Panc1 (cell line): ENCODE data around the gene MAGI2. TPM values are rescaled to one million over a fixed set of nuclear protein-coding genes. Genes with fewer than 3 reads are reported as not detected.

Source experiments
- ATAC-seq: fragments of 200-7000 bp; cut with Tn5 transposase; 2 replicates; pipeline ENCODE4 v1.9.1; 2020; ENCODE audit warnings: mild to moderate bottlenecking, moderate library complexity
- BruUV-seq: library from RNA; stranded (reverse); fragments of 400-500 nt; replicated peaks from 2 replicates; lab custom pipeline; 2021; lab: Mats Ljungman, UMichigan
- CTCF ChIA-PET: fragments of 300-600 bp; sonication (Branson Sonifier 250); formaldehyde crosslinking; loops from one replicate; lab custom pipeline; 2022; ENCODE audit warnings: antibody characterized with exemption; lab: Charles Lee
- POLR2A ChIA-PET: fragments of 300-600 bp; sonication (Branson Sonifier 250); formaldehyde crosslinking; loops from one replicate; lab custom pipeline; 2022; ENCODE audit warnings: antibody characterized with exemption; lab: Charles Lee
- DNase-seq: peaks from one replicate; pipeline ENCODE4 v3.0.0-alpha.2; 2010; ENCODE audit warnings: low read depth, low spot score
- H3K27ac ChIP-seq: 2 replicates; pipeline ENCODE4 v1.5.1; 2011; ENCODE audit warnings: mild to moderate bottlenecking, low read length, inconsistent platforms
- H3K27me3 ChIP-seq: fragments of 200-500 bp; sonication (Bioruptor generic); 2 replicates; pipeline ENCODE4 v1.6.0; 2014; ENCODE audit warnings: low read length, inconsistent platforms; ENCODE audit not compliant: control insufficient read depth, insufficient read depth
- H3K36me3 ChIP-seq: fragments of 200-500 bp; sonication (Bioruptor generic); 2 replicates; pipeline ENCODE4 v1.5.1; 2014; ENCODE audit warnings: inconsistent platforms, mild to moderate bottlenecking, low read length, moderate library complexity; ENCODE audit not compliant: control insufficient read depth, insufficient read depth
- H3K4me1 ChIP-seq: 2 replicates; pipeline ENCODE4 v1.5.1; 2011; ENCODE audit warnings: inconsistent platforms, mild to moderate bottlenecking, low read length, moderate library complexity; ENCODE audit not compliant: control insufficient read depth, insufficient read depth
- H3K4me3 ChIP-seq, 2 experiments: 2 replicates each; pipeline ENCODE4 v1.5.1; 2011 to 2012; ENCODE audit warnings: low read depth in 2 of 2, low read length in 2 of 2, mild to moderate bottlenecking in 2 of 2, inconsistent platforms in 1 of 2, moderate library complexity in 1 of 2
- H3K9me3 ChIP-seq: fragments of 200-500 bp; sonication (Bioruptor generic); 2 replicates; pipeline ENCODE4 v1.5.1; 2014; ENCODE audit warnings: low read depth, mild to moderate bottlenecking, inconsistent platforms, low read length, moderate library complexity; ENCODE audit not compliant: control insufficient read depth, insufficient read depth
- CTCF ChIP-seq: fragments of 450-650 bp; IDR thresholded peaks from 2 replicates; pipeline ENCODE4 v1.5.1; 2017; ENCODE audit warnings: mild to moderate bottlenecking
- POLR2AphosphoS5 ChIP-seq: IDR thresholded peaks from 2 replicates; pipeline ENCODE4 v1.6.1; 2012; ENCODE audit warnings: mild to moderate bottlenecking, low read depth, low read length, moderate library complexity
- REST ChIP-seq, 2 experiments: IDR thresholded peaks; 2 replicates each; pipeline ENCODE4 v1.6.1; 2011 to 2012; ENCODE audit warnings: low read depth in 2 of 2, control low read depth in 1 of 2, low read length in 1 of 2, mild to moderate bottlenecking in 1 of 2, moderate library complexity in 1 of 2; ENCODE audit not compliant: insufficient read depth in 1 of 2
- SIN3A ChIP-seq: IDR thresholded peaks from 2 replicates; pipeline ENCODE4 v1.6.1; 2012; ENCODE audit warnings: low read depth, mild to moderate bottlenecking, low read length, moderate library complexity, borderline replicate concordance; ENCODE audit not compliant: insufficient read depth
- TCF7L2 ChIP-seq: IDR thresholded peaks from 2 replicates; pipeline ENCODE4 v1.6.1; 2011; ENCODE audit warnings: mild to moderate bottlenecking, low read depth, low read length, inconsistent platforms
- in situ Hi-C: cut with HindIII; loops from 2 replicates; pipeline ENCODE4 v1.10.0; 2016; ENCODE audit warnings: low sequenced_read_pairs, low pct_unique_long_range_greater_than_20kb
- intact Hi-C: fragments of 100-400 bp; cut with micrococcal nuclease; formaldehyde crosslinking; loops from one replicate; pipeline ENCODE4 v1.10.0; 2022; ENCODE audit not compliant: unreplicated experiment
- total RNA-seq: library from RNA; stranded (reverse); gene quantifications from one replicate; pipeline ENCODE4 v1.2.1, GENCODE V29; 2021; ENCODE audit not compliant: unreplicated experiment

Gene MAGI2
- total RNA-seq, 1 experiment from 2014 or later, result 5.4 TPM

DNA sequence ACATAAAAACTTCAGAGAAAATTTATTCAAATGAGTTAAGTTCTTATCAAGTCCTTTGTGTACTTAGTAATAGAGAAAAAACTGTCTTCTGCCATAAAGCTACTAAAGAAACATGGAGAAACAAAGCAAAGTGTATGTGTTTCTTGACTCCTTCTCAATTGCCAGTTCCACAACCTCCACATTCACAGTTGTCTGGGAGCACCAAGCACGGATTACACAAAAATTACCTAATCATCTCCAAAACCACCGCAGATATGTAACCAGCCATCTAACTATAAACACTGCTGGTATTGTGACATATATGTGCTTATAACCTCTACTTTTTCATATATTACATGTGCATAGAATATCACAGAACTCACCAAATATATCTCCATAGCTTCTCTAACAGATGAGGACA is 23.1 kb downstream of the MAGI2 start:
- no peaks in the 10 kb centered on the region for H3K9me3 ChIP-seq
- H3K27ac ChIP-seq, result no peak overlapping the region
- ChIA-PET CTCF (no interaction called here), POLR2A (no interaction called here)
- DNase-seq (no peak), ATAC-seq (no peak)
- no TSS peak for BruUV-seq
- no peaks in the 10 kb centered on the region for H3K4me1 ChIP-seq
- no peak overlapping the region for H3K4me3 ChIP-seq
- no peaks in the 10 kb centered on the region; the same call in 1 of the 2 replicates for H3K36me3 ChIP-seq
- in situ Hi-C loops (no loop called here), intact Hi-C loops (no loop called here)
- no peaks in the 10 kb centered on the region for H3K27me3 ChIP-seq
- TF ChIP-seq TCF7L2, result no peak
- TF ChIP-seq REST (IDR thresholded peaks at IDR 0.05; ENCODE audit: insufficient read depth in 1 of 2, low read depth in 2 of 2, low read length in 1 of 2), result no peak
- TF ChIP-seq POLR2AphosphoS5, result no peak
- TF ChIP-seq CTCF, result no peak
- no peak for TF ChIP-seq SIN3A

- peaks cover 12% of the 10 kb centered on the region; the same call in 1 of the 2 replicates for H3K4me1 ChIP-seq
- no TSS peak for BruUV-seq
- CTCF ChIA-PET, result no interaction called here
Measured at GRCh38 chr7:79425665-79426064, 27.8 kb downstream of the MAGI2 start.

More at GRCh38 chr7:79425665-79426064, 27.8 kb downstream of the MAGI2 start:
- POLR2A ChIA-PET, result no interaction called here
- H3K4me3 ChIP-seq, result no peak overlapping the region
- no peak overlapping the region for H3K27ac ChIP-seq
- H3K9me3 ChIP-seq, result no peaks in the 10 kb centered on the region
- no peaks in the 10 kb centered on the region; the same call in 1 of the 2 replicates for H3K36me3 ChIP-seq
- intact Hi-C loops, result no loop called here
- no peaks in the 10 kb centered on the region for H3K27me3 ChIP-seq
- ATAC-seq (no peak), DNase-seq (no peak)
- in situ Hi-C loops, result no loop called here
- TF ChIP-seq REST (IDR thresholded peaks at IDR 0.05; ENCODE audit: insufficient read depth in 1 of 2, low read depth in 2 of 2, low read length in 1 of 2), result no peak
- TF ChIP-seq TCF7L2, result no peak
- no peak for TF ChIP-seq SIN3A
